Measurements from ENCODE around the gene CCDC124.

- TF ChIP-seq CEBPB (IDR thresholded peaks at IDR 0.05; ENCODE audit: low read depth, low read length) (no peak), POLR2A (IDR thresholded peaks at IDR 0.05; ENCODE audit: low read depth, low read length) (no peak), RAD21 (IDR thresholded peaks at IDR 0.05; ENCODE audit: low read length) (no peak)
- TF ChIP-seq, protein P1, sequence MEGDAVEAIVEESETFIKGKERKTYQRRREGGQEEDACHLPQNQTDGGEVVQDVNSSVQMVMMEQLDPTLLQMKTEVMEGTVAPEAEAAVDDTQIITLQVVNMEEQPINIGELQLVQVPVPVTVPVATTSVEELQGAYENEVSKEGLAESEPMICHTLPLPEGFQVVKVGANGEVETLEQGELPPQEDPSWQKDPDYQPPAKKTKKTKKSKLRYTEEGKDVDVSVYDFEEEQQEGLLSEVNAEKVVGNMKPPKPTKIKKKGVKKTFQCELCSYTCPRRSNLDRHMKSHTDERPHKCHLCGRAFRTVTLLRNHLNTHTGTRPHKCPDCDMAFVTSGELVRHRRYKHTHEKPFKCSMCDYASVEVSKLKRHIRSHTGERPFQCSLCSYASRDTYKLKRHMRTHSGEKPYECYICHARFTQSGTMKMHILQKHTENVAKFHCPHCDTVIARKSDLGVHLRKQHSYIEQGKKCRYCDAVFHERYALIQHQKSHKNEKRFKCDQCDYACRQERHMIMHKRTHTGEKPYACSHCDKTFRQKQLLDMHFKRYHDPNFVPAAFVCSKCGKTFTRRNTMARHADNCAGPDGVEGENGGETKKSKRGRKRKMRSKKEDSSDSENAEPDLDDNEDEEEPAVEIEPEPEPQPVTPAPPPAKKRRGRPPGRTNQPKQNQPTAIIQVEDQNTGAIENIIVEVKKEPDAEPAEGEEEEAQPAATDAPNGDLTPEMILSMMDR (conservative IDR thresholded peaks at IDR 0.05; ENCODE audit: low read depth, low read length): no peak
Observed at GRCh38 chr19:17954401-17954800, 21.6 kb downstream of the CCDC124 start.

All from IMR-90 (cell line).